CD8-positive, alpha-beta memory T cell (primary cell): ENCODE results near the gene SUSD6. TPM values are rescaled to one million over a fixed set of nuclear protein-coding genes. Genes with fewer than 3 reads are reported as not detected.

ENCODE experiments used
- CTCF ChIA-PET: fragments of 350-600 bp; sonication (Branson Sonifier 250); formaldehyde crosslinking; loops from one replicate; lab custom pipeline; 2021; ENCODE audit warnings: antibody characterized with exemption; lab: Charles Lee
- POLR2A ChIA-PET: fragments of 350-600 bp; sonication (Branson Sonifier 250); formaldehyde crosslinking; loops from one replicate; lab custom pipeline; 2021; ENCODE audit warnings: antibody characterized with exemption; lab: Charles Lee
- DNase-seq, 5 donors: peaks; one replicate each; pipeline versions ENCODE4 v3.0.0 to v3.0.0-alpha.2; 2020 to 2022; ENCODE audit warnings: mixed read lengths in 1 of 5
- H3K27ac ChIP-seq: one replicate; pipeline ENCODE4 v1.7.0; 2013; ENCODE audit warnings: low read depth, mild to moderate bottlenecking, low read length, moderate library complexity
- H3K27me3 ChIP-seq: 2 replicates; pipeline ENCODE4 v1.7.0; 2013; ENCODE audit warnings: low read length, mild to moderate bottlenecking; ENCODE audit not compliant: insufficient read depth, poor library complexity, severe bottlenecking
- H3K36me3 ChIP-seq: 2 replicates; pipeline ENCODE4 v1.7.0; 2013; ENCODE audit warnings: mild to moderate bottlenecking, low read length, moderate library complexity; ENCODE audit not compliant: insufficient read depth
- H3K4me1 ChIP-seq: 2 replicates; pipeline ENCODE4 v1.7.0; 2013; ENCODE audit warnings: mild to moderate bottlenecking, low read length, moderate library complexity; ENCODE audit not compliant: insufficient read depth
- H3K4me3 ChIP-seq: 2 replicates; pipeline ENCODE4 v1.7.0; 2013; ENCODE audit warnings: mild to moderate bottlenecking, low read length
- H3K9me3 ChIP-seq: 2 replicates; pipeline ENCODE4 v1.7.0; 2013; ENCODE audit warnings: mild to moderate bottlenecking, low read length
- H3K27ac Mint-ChIP-seq, 8 donors: one replicate each; pipeline ENCODE4 v1.8.0; 2020 to 2021; ENCODE audit warnings: mixed read lengths in 8 of 8, mild to moderate bottlenecking in 6 of 8, inconsistent platforms in 3 of 8, moderate library complexity in 3 of 8
- H3K27me3 Mint-ChIP-seq, 2 donors: one replicate each; pipeline ENCODE4 v1.8.0; 2020 to 2021; ENCODE audit warnings: mixed read lengths in 2 of 2, mild to moderate bottlenecking in 1 of 2, moderate library complexity in 1 of 2
- H3K36me3 Mint-ChIP-seq, 3 donors: one replicate each; pipeline ENCODE4 v1.8.0; 2020 to 2021; ENCODE audit warnings: mixed read lengths in 3 of 3, inconsistent platforms in 1 of 3, mild to moderate bottlenecking in 1 of 3
- H3K4me1 Mint-ChIP-seq, 3 donors: one replicate each; pipeline ENCODE4 v1.8.0; 2020 to 2021; ENCODE audit warnings: mixed read lengths in 3 of 3, inconsistent platforms in 1 of 3, mild to moderate bottlenecking in 1 of 3
- H3K4me3 Mint-ChIP-seq, 7 donors: one replicate each; pipeline ENCODE4 v1.8.0; 2020 to 2021; ENCODE audit warnings: mixed read lengths in 7 of 7, mild to moderate bottlenecking in 6 of 7, moderate library complexity in 4 of 7, inconsistent platforms in 2 of 7
- H3K9me3 Mint-ChIP-seq, 5 donors: one replicate each; pipeline ENCODE4 v1.8.0; 2020 to 2022; ENCODE audit warnings: mixed read lengths in 5 of 5, mild to moderate bottlenecking in 3 of 5, moderate library complexity in 2 of 5, inconsistent platforms in 1 of 5
- polyA plus RNA-seq: library from polyadenylated mRNA; unstranded; fragments of 300-500 nt; fragmentation: Illumina TruSeq; gene quantifications from one replicate; pipeline ENCODE4 v1.2.3, GENCODE V29; 2021
- total RNA-seq, 2 experiments: library from RNA; stranded (reverse); gene quantifications; one replicate each; pipeline ENCODE4 v1.2.3, GENCODE V29; 2021

The SUSD6 gene
- total RNA-seq = 10 to 100 TPM; 51.4 to 53.9 TPM
- polyA plus RNA-seq = 9.3 TPM

GRCh38 chr14:69611172-69612013 lies at the start of gene SUSD6:
Gene SUSD6, plus strand, starts transcription at chr14:69611596. Its CDS starts 46,997 bp downstream, at chr14:69658593.
- Mint-ChIP-seq H3K9me3 (no peaks in the 10 kb centered on the region), H3K4me3 (peak within 1 kb of the TSS; percentile 86 to 99 (median 91)), H3K4me1 (peaks cover 55 to 57% (median 56%) of the 10 kb centered on the region in 3 donors), H3K27ac (peak within 1 kb of the TSS; percentile 95 to 100 (median 100)), H3K27me3 (peaks cover 0 to 5% of the 10 kb centered on the region in 2 donors), H3K36me3 (peaks cover 0 to 3% (median 1%) of the 10 kb centered on the region in 3 donors)
- Histone ChIP-seq H3K4me1 (peaks cover 59% of the 10 kb centered on the region), H3K36me3 (no peaks in the 10 kb centered on the region), H3K9me3 (no peaks in the 10 kb centered on the region), H3K27ac (peak within 1 kb of the TSS; percentile 66), H3K27me3 (no peaks in the 10 kb centered on the region), H3K4me3 (peak within 1 kb of the TSS; percentile 81)
- POLR2A ChIA-PET = interaction anchor here (0.6 to 3.2 kb wide), 6 partner anchors 13 to 156 kb away, joined by 3 to 30 read pairs (median 7); partner anchors contain the start of gene SRSF5
- CTCF ChIA-PET = interaction anchor here (0.9 to 1.8 kb wide), 6 partner anchors 11 to 116 kb away, joined by 3 to 6 read pairs (median 4); no protein-coding TSS in a partner anchor
- DNase-seq = peak; percentile 82 to 92 (median 85)

- no peak overlapping the region for H3K4me3 Mint-ChIP-seq
- POLR2A ChIA-PET = no interaction called here
- H3K9me3 Mint-ChIP-seq = no peaks in the 10 kb centered on the region
- no peak for DNase-seq
- H3K27ac Mint-ChIP-seq = no peak overlapping the region
- Histone ChIP-seq H3K9me3 (no peaks in the 10 kb centered on the region), H3K4me1 (no peaks in the 10 kb centered on the region), H3K27ac (no peak overlapping the region), H3K27me3 (peaks cover 4% of the 10 kb centered on the region), H3K4me3 (no peak overlapping the region), H3K36me3 (no peaks in the 10 kb centered on the region)
- peaks cover 15 to 54% of the 10 kb centered on the region in 2 donors for H3K27me3 Mint-ChIP-seq
- H3K4me1 Mint-ChIP-seq = no peaks in the 10 kb centered on the region
- peaks cover 0 to 1% (median 0%) of the 10 kb centered on the region in 3 donors for H3K36me3 Mint-ChIP-seq
- CTCF ChIA-PET = interaction anchor here (1.7 kb wide), 1 partner anchor 14 kb away, joined by 4 read pairs; no protein-coding TSS in a partner anchor
These were observed 49.5 kb upstream of the SUSD6 start for GRCh38 chr14:69561893-69562292.

- Histone ChIP-seq H3K4me3 (no peak overlapping the region), H3K27me3 (peaks cover 1% of the 10 kb centered on the region), H3K9me3 (no peaks in the 10 kb centered on the region), H3K27ac (no peak overlapping the region), H3K36me3 (no peaks in the 10 kb centered on the region), H3K4me1 (no peaks in the 10 kb centered on the region)
- Mint-ChIP-seq H3K27ac (no peak overlapping the region), H3K4me3 (no peak overlapping the region), H3K36me3 (no peaks in the 10 kb centered on the region), H3K9me3 (peaks cover 0 to 2% (median 0%) of the 10 kb centered on the region in 5 donors), H3K4me1 (peaks cover 0 to 3% (median 0%) of the 10 kb centered on the region in 3 donors), H3K27me3 (peaks cover 36 to 62% of the 10 kb centered on the region in 2 donors)
- no peak for DNase-seq
- CTCF ChIA-PET = no interaction called here
- POLR2A ChIA-PET = no interaction called here
These were observed 43.8 kb upstream of the SUSD6 start for GRCh38 chr14:69567563-69567962.

GRCh38 chr14:69569859-69570258 lies 41.5 kb upstream of the SUSD6 start:
- Histone ChIP-seq H3K9me3 (no peaks in the 10 kb centered on the region), H3K4me1 (peaks cover 7% of the 10 kb centered on the region), H3K4me3 (no peak overlapping the region), H3K27ac (no peak overlapping the region), H3K36me3 (no peaks in the 10 kb centered on the region), H3K27me3 (peaks cover 12% of the 10 kb centered on the region)
- H3K4me3 Mint-ChIP-seq = peak overlapping the region in 2 of 7 donors; percentile 69 to 81
- ChIA-PET POLR2A (no interaction called here), CTCF (no interaction called here)
- peaks cover 0 to 2% (median 0%) of the 10 kb centered on the region in 5 donors for H3K9me3 Mint-ChIP-seq
- DNase-seq = no peak
- peaks cover 40 to 72% of the 10 kb centered on the region in 2 donors for H3K27me3 Mint-ChIP-seq
- no peak overlapping the region for H3K27ac Mint-ChIP-seq
- no peaks in the 10 kb centered on the region for H3K36me3 Mint-ChIP-seq
- H3K4me1 Mint-ChIP-seq = peaks cover 5 to 14% (median 8%) of the 10 kb centered on the region in 3 donors

GRCh38 chr14:69570836-69571330 lies 40.5 kb upstream of the SUSD6 start:
- H3K4me1 Mint-ChIP-seq = peaks cover 5 to 14% (median 8%) of the 10 kb centered on the region in 3 donors
- Histone ChIP-seq H3K4me1 (peaks cover 7% of the 10 kb centered on the region), H3K36me3 (no peaks in the 10 kb centered on the region), H3K9me3 (no peaks in the 10 kb centered on the region), H3K27me3 (peaks cover 20% of the 10 kb centered on the region), H3K27ac (no peak overlapping the region), H3K4me3 (no peak overlapping the region)
- peaks cover 0 to 2% (median 0%) of the 10 kb centered on the region in 5 donors for H3K9me3 Mint-ChIP-seq
- H3K27me3 Mint-ChIP-seq = peaks cover 44 to 70% of the 10 kb centered on the region in 2 donors
- DNase-seq = no peak
- H3K27ac Mint-ChIP-seq = no peak overlapping the region
- peak overlapping the region in 1 of 7 donors; percentile 32 for H3K4me3 Mint-ChIP-seq
- POLR2A ChIA-PET = no interaction called here
- H3K36me3 Mint-ChIP-seq = no peaks in the 10 kb centered on the region
- CTCF ChIA-PET = interaction anchor here (1.1 to 1.3 kb wide), 3 partner anchors 14 to 23 kb away, joined by 3 to 4 read pairs (median 3); no protein-coding TSS in a partner anchor

GRCh38 chr14:69571449-69572029 lies 39.9 kb upstream of the SUSD6 start:
- Histone ChIP-seq H3K27me3 (peaks cover 20% of the 10 kb centered on the region), H3K36me3 (no peaks in the 10 kb centered on the region), H3K27ac (no peak overlapping the region), H3K4me1 (peaks cover 7% of the 10 kb centered on the region), H3K4me3 (no peak overlapping the region), H3K9me3 (no peaks in the 10 kb centered on the region)
- ChIA-PET CTCF (interaction anchor here (1.1 to 1.3 kb wide), 3 partner anchors 13 to 22 kb away, joined by 3 to 4 read pairs (median 3); no protein-coding TSS in a partner anchor), POLR2A (no interaction called here)
- peak overlapping the region in 1 of 7 donors; percentile 20 for H3K4me3 Mint-ChIP-seq
- H3K27me3 Mint-ChIP-seq = peaks cover 44 to 72% of the 10 kb centered on the region in 2 donors
- no peaks in the 10 kb centered on the region for H3K36me3 Mint-ChIP-seq
- H3K9me3 Mint-ChIP-seq = peaks cover 0 to 2% (median 0%) of the 10 kb centered on the region in 5 donors
- no peak overlapping the region for H3K27ac Mint-ChIP-seq
- no peak for DNase-seq
- peaks cover 5 to 14% (median 8%) of the 10 kb centered on the region in 3 donors for H3K4me1 Mint-ChIP-seq

- no peak overlapping the region for H3K4me3 ChIP-seq
These were observed 39.2 kb upstream of the SUSD6 start for GRCh38 chr14:69572030-69572840.

More at GRCh38 chr14:69572030-69572840, 39.2 kb upstream of the SUSD6 start:
- ChIA-PET POLR2A (interaction anchor here (0.9 kb wide), 1 partner anchor 174 kb away, joined by 4 read pairs; the partner anchor contains the start of genes ERH and SLC39A9), CTCF (interaction anchor here (1.0 to 1.3 kb wide), 2 partner anchors 24 to 155 kb away, joined by 3 to 4 read pairs; no protein-coding TSS in a partner anchor)
- peaks cover 44 to 74% of the 10 kb centered on the region in 2 donors for H3K27me3 Mint-ChIP-seq
- peaks cover 5 to 14% (median 8%) of the 10 kb centered on the region in 3 donors for H3K4me1 Mint-ChIP-seq
- no peak overlapping the region for H3K27ac Mint-ChIP-seq
- H3K27me3 ChIP-seq = peaks cover 20% of the 10 kb centered on the region
- no peak overlapping the region for H3K27ac ChIP-seq
- peaks cover 7% of the 10 kb centered on the region for H3K4me1 ChIP-seq
- no peaks in the 10 kb centered on the region for H3K36me3 ChIP-seq
- no peaks in the 10 kb centered on the region for H3K9me3 ChIP-seq
- no peak for DNase-seq
- no peaks in the 10 kb centered on the region for H3K36me3 Mint-ChIP-seq
- H3K4me3 Mint-ChIP-seq = peak overlapping the region in 2 of 7 donors; percentile 15 to 43
- H3K9me3 Mint-ChIP-seq = peaks cover 0 to 2% (median 0%) of the 10 kb centered on the region in 5 donors
